CD4-positive, alpha-beta memory T cell (primary cell): Measurements from ENCODE around the gene NRN1L. TPM values are rescaled to one million over a fixed set of nuclear protein-coding genes. Genes with fewer than 3 reads are reported as not detected.

Experiments used
- CTCF ChIA-PET: fragments of 350-600 bp; sonication (Branson Sonifier 250); formaldehyde crosslinking; loops from one replicate; lab custom pipeline; 2021; ENCODE audit warnings: inconsistent platforms; ENCODE audit not compliant: partially characterized antibody; lab: Charles Lee
- POLR2A ChIA-PET: fragments of 350-600 bp; sonication (Branson Sonifier 250); formaldehyde crosslinking; loops from one replicate; lab custom pipeline; 2021; ENCODE audit not compliant: partially characterized antibody; lab: Charles Lee
- DNase-seq, 5 donors: peaks; one replicate each; pipeline versions ENCODE4 v3.0.0 to v3.0.0-alpha.2; 2020 to 2022; ENCODE audit warnings: mixed read lengths in 1 of 5
- H3K27ac ChIP-seq: one replicate; pipeline ENCODE4 v1.7.0; 2013; ENCODE audit warnings: low read depth, low read length
- H3K27me3 ChIP-seq: 2 replicates; pipeline ENCODE4 v1.7.0; 2013; ENCODE audit warnings: mild to moderate bottlenecking, low read length, moderate library complexity; ENCODE audit not compliant: insufficient read depth
- H3K36me3 ChIP-seq: 2 replicates; pipeline ENCODE4 v1.7.0; 2013; ENCODE audit warnings: mild to moderate bottlenecking, low read length, moderate library complexity; ENCODE audit not compliant: insufficient read depth
- H3K4me1 ChIP-seq: 2 replicates; pipeline ENCODE4 v1.7.0; 2013; ENCODE audit warnings: mild to moderate bottlenecking, low read length, moderate library complexity; ENCODE audit not compliant: insufficient read depth
- H3K4me3 ChIP-seq, 2 donors: one replicate each; pipeline ENCODE4 v1.7.0; 2013; ENCODE audit warnings: low read length in 2 of 2, mild to moderate bottlenecking in 1 of 2
- H3K9me3 ChIP-seq, 2 donors: one replicate each; pipeline ENCODE4 v1.7.0; 2013; ENCODE audit warnings: low read length in 2 of 2, control low read depth in 1 of 2; ENCODE audit not compliant: control insufficient read depth in 1 of 2
- H3K27ac Mint-ChIP-seq, 7 donors: one replicate each; pipeline ENCODE4 v1.8.0; 2020 to 2021; ENCODE audit warnings: mixed read lengths in 7 of 7, mild to moderate bottlenecking in 6 of 7, inconsistent platforms in 3 of 7, moderate library complexity in 3 of 7
- H3K27me3 Mint-ChIP-seq, 2 donors: one replicate each; pipeline ENCODE4 v1.8.0; 2020 to 2021; ENCODE audit warnings: mixed read lengths in 2 of 2
- H3K36me3 Mint-ChIP-seq, 2 donors: one replicate each; pipeline ENCODE4 v1.8.0; 2020 to 2021; ENCODE audit warnings: mixed read lengths in 2 of 2, inconsistent platforms in 1 of 2, mild to moderate bottlenecking in 1 of 2
- H3K4me1 Mint-ChIP-seq, 4 donors: one replicate each; pipeline ENCODE4 v1.8.0; 2020 to 2021; ENCODE audit warnings: mixed read lengths in 4 of 4, mild to moderate bottlenecking in 1 of 4
- H3K4me3 Mint-ChIP-seq, 8 donors: one replicate each; pipeline ENCODE4 v1.8.0; 2020 to 2021; ENCODE audit warnings: mixed read lengths in 8 of 8, mild to moderate bottlenecking in 7 of 8, moderate library complexity in 6 of 8, inconsistent platforms in 3 of 8
- H3K9me3 Mint-ChIP-seq, 8 donors: one replicate each; pipeline ENCODE4 v1.8.0; 2020 to 2021; ENCODE audit warnings: mixed read lengths in 8 of 8, mild to moderate bottlenecking in 5 of 8, inconsistent platforms in 3 of 8, moderate library complexity in 1 of 8
- intact Hi-C: fragments of 100-400 bp; cut with micrococcal nuclease; formaldehyde crosslinking; loops from one replicate; pipeline ENCODE4 v1.15.1; 2023
- polyA plus RNA-seq, 2 donors: library from polyadenylated mRNA; unstranded; fragments of 300-500 nt; fragmentation: Illumina TruSeq; gene quantifications; one replicate each; pipeline ENCODE4 v1.2.3, GENCODE V29; 2021
- total RNA-seq, 2 experiments: library from RNA; stranded (reverse); gene quantifications; one replicate each; pipeline ENCODE4 v1.2.3, GENCODE V29; 2021

The NRN1L gene
- total and polyA plus RNA-seq, 4 experiments from 2014 or later, result 0.81 to 7.0 (median 3.4) TPM

DNA sequence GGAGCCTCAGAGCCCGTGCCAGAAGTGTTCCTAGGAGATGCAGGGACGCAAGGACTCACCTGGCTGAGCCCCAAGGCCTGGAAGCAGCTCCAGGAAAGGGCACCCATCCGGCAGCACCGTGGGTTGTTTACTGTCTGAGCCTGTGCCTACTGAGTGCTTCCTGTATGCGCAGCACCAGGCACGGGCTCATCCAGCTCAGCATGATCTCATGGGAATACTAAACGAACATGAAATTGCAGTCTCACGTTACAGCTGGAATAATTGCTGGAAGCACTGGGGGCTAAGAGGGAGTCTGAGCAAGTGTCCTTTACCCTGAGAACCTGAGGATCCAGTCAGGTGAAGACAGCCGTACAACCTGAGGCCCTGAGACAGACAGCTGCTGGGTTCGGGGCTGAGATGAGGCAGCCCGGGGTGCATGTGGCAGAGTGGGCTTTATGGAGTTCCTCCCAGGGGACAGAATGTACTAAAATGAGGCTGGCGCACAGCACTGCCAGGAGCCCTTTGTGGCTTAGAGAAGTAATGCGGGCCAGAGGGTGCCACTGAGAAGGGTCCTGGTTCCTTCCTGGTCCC is 41.6 kb downstream of the NRN1L start:
- no peak for DNase-seq
- Histone ChIP-seq H3K9me3 (no peaks in the 10 kb centered on the region), H3K4me1 (peaks cover 7% of the 10 kb centered on the region), H3K36me3 (peaks cover 34% of the 10 kb centered on the region), H3K27ac (no peak overlapping the region), H3K4me3 (no peak overlapping the region), H3K27me3 (no peaks in the 10 kb centered on the region)
- no peak overlapping the region for H3K4me3 Mint-ChIP-seq
- no peaks in the 10 kb centered on the region for H3K27me3 Mint-ChIP-seq
- ChIA-PET CTCF (interaction anchor here (0.6 to 8.8 kb wide), 10 partner anchors 9 to 411 kb away, joined by 3 to 61 read pairs (median 4); partner anchors contain the start of genes C16orf86, ENKD1 and NRN1L), POLR2A (interaction anchor here (2.0 kb wide), 1 partner anchor 9 kb away, joined by 9 read pairs; no protein-coding TSS in a partner anchor)
- peaks cover 0 to 36% of the 10 kb centered on the region in 2 donors for H3K36me3 Mint-ChIP-seq
- H3K4me1 Mint-ChIP-seq, result peaks cover 3 to 21% (median 6%) of the 10 kb centered on the region in 4 donors
- H3K27ac Mint-ChIP-seq, result peak overlapping the region in 3 of 7 donors; percentile 37 to 70 (median 42)
- no peaks in the 10 kb centered on the region for H3K9me3 Mint-ChIP-seq
- intact Hi-C loops, result no loop called here

DNA sequence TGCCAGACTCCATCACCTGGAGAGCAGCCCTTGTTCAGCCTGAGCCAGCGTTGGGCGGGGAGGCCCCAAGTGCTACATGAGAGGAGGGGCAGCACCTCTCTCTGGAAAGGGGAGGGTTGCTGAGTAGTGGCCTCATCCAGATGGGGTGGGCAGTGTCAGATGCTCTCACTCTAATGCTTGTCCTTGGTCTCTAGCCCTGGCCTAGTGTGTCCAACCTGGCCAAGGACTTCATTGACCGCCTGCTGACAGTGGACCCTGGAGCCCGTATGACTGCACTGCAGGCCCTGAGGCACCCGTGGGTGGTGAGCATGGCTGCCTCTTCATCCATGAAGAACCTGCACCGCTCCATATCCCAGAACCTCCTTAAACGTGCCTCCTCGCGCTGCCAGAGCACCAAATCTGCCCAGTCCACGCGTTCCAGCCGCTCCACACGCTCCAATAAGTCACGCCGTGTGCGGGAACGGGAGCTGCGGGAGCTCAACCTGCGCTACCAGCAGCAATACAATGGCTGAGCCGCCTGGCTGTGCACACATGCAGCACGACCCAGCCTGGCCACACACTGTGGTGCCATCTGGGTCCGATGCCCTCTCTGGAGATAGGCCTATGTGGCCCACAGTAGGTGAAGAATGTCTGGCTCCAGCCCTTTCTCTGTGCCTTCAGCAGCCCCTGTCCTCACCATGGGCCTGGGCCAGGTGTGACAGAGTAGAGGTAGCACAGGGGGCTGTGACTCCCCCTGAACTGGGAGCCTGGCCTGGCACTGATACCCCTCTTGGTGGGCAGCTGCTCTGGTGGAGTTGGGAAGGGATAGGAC is 42.7 kb downstream of the NRN1L start:
- Histone ChIP-seq H3K9me3 (no peaks in the 10 kb centered on the region), H3K27ac (no peak overlapping the region), H3K27me3 (no peaks in the 10 kb centered on the region), H3K36me3 (peaks cover 44% of the 10 kb centered on the region), H3K4me1 (peaks cover 7% of the 10 kb centered on the region), H3K4me3 (no peak overlapping the region)
- ChIA-PET POLR2A (interaction anchor here (1.6 to 2.0 kb wide), 3 partner anchors 8 to 34 kb away, joined by 5 to 10 read pairs (median 9); partner anchors contain the start of genes PSKH1 and PSMB10), CTCF (interaction anchor here (1.0 to 8.8 kb wide), 7 partner anchors 8 to 406 kb away, joined by 3 to 61 read pairs (median 7); partner anchors contain the start of gene NRN1L)
- no peaks in the 10 kb centered on the region for H3K27me3 Mint-ChIP-seq
- peaks cover 0 to 34% of the 10 kb centered on the region in 2 donors for H3K36me3 Mint-ChIP-seq
- peaks cover 3 to 15% (median 6%) of the 10 kb centered on the region in 4 donors for H3K4me1 Mint-ChIP-seq
- H3K9me3 Mint-ChIP-seq, result no peaks in the 10 kb centered on the region
- DNase-seq, result no peak
- no peak overlapping the region for H3K4me3 Mint-ChIP-seq
- peak overlapping the region in 1 of 7 donors; percentile 24 for H3K27ac Mint-ChIP-seq
- intact Hi-C loops, result no loop called here

DNA sequence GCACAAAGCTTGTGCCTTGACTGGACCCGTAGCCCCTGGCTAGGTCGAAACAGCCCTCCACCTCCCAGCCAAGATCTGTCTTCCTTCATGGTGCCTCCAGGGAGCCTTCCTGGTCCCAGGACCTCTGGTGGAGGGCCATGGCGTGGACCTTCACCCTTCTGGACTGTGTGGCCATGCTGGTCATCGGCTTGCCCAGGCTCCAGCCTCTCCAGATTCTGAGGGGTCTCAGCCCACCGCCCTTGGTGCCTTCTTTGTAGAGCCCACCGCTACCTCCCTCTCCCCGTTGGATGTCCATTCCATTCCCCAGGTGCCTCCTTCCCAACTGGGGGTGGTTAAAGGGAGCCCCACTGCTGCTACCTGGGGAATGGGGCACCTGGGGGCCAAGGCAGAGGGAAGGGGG is 43.5 kb downstream of the NRN1L start:
- H3K9me3 ChIP-seq, result no peaks in the 10 kb centered on the region
- peaks cover 7% of the 10 kb centered on the region for H3K4me1 ChIP-seq
- DNase-seq, result peak in 1 of 5 donors; percentile 24
- Mint-ChIP-seq H3K4me1 (peaks cover 3 to 15% (median 6%) of the 10 kb centered on the region in 4 donors), H3K36me3 (peaks cover 0 to 36% of the 10 kb centered on the region in 2 donors), H3K4me3 (no peak overlapping the region), H3K9me3 (no peaks in the 10 kb centered on the region), H3K27me3 (no peaks in the 10 kb centered on the region), H3K27ac (peak overlapping the region in 6 of 7 donors; percentile 22 to 75 (median 69))
- no peak overlapping the region for H3K4me3 ChIP-seq
- H3K36me3 ChIP-seq, result peaks cover 45% of the 10 kb centered on the region
- intact Hi-C loops, result loop anchor here (1.0 to 2.0 kb wide), 4 partner anchors 45 to 407 kb away; partner anchors contain the start of gene THAP11
- CTCF ChIA-PET, result interaction anchor here (1.0 to 8.8 kb wide), 13 partner anchors 9 to 407 kb away, joined by 3 to 61 read pairs (median 5); partner anchors contain the start of genes EDC4 and NRN1L
- POLR2A ChIA-PET, result interaction anchor here (0.9 to 1.7 kb wide), 3 partner anchors 9 to 255 kb away, joined by 3 to 10 read pairs (median 5); partner anchors contain the start of genes PSKH1 and PSMB10
- H3K27me3 ChIP-seq, result no peaks in the 10 kb centered on the region
- no peak overlapping the region for H3K27ac ChIP-seq

DNA sequence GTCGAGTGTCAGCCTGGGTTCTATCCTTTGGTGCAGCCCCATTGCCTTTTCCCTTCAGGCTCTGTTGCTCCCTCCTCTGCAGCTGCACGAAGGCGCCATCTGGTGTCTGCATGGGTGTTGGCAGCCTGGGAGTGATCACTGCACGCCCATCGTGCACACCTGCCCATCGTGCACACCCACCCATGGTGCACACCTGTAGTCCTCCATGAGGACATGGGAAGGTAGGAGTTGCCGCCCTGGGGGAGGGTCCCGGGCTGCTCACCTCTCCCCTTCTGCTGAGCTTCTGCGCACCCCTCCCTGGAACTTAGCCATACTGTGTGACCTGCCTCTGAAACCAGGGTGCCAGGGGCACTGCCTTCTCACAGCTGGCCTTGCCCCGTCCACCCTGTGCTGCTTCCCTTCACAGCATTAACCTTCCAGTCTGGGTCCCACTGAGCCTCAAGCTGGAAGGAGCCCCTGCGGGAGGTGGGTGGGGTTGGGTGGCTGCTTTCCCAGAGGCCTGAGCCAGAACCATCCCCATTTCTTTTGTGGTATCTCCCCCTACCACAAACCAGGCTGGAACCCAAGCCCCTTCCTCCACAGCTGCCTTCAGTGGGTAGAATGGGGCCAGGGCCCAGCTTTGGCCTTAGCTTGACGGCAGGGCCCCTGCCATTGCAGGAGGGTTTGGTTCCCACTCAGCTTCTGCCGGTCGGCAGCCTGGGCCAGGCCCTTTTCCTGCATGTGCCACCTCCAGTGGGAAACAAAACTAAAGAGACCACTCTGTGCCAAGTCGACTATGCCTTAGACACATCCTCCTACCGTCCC is 44.1 kb downstream of the NRN1L start:
- H3K27ac ChIP-seq, result no peak overlapping the region
- intact Hi-C loops, result loop anchor here (1.0 to 2.0 kb wide), 4 partner anchors 45 to 408 kb away; partner anchors contain the start of gene THAP11
- H3K27ac Mint-ChIP-seq, result peak overlapping the region; percentile 22 to 74 (median 69)
- H3K27me3 ChIP-seq, result no peaks in the 10 kb centered on the region
- no peaks in the 10 kb centered on the region for H3K9me3 ChIP-seq
- H3K36me3 ChIP-seq, result peaks cover 43% of the 10 kb centered on the region
- H3K9me3 Mint-ChIP-seq, result no peaks in the 10 kb centered on the region
- H3K4me1 Mint-ChIP-seq, result peaks cover 3 to 16% (median 8%) of the 10 kb centered on the region in 4 donors
- no peaks in the 10 kb centered on the region for H3K27me3 Mint-ChIP-seq
- H3K4me3 Mint-ChIP-seq, result no peak overlapping the region
- ChIA-PET CTCF (interaction anchor here (0.7 to 8.8 kb wide), 16 partner anchors 9 to 407 kb away, joined by 3 to 61 read pairs (median 4); partner anchors contain the start of genes EDC4 and NRN1L), POLR2A (interaction anchor here (0.9 to 1.7 kb wide), 5 partner anchors 8 to 256 kb away, joined by 3 to 10 read pairs (median 5); partner anchors contain the start of genes PSKH1 and PSMB10)
- peaks cover 7% of the 10 kb centered on the region for H3K4me1 ChIP-seq
- peak; percentile 70 to 75 (median 72) for DNase-seq
- peaks cover 2 to 35% of the 10 kb centered on the region in 2 donors for H3K36me3 Mint-ChIP-seq
- no peak overlapping the region for H3K4me3 ChIP-seq

DNA sequence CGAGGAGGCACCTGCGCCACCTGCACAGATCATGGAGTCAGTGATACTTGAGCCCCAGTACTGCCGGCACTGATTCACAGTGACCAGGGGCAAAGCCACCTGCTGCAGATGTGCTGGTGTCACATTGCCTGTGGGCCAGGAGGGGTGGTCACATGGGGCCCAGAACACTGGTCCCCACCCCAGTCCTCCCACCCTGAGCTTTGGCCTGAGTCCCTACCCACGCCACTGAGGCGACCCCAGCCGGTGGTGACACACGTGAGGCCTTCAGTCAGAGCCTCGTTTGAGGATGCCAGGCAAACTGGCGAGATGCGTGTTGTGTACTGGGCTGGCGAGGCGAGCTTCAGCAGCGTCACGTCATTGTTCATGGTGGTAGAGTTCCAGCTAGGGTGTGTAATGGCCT is 45.5 kb downstream of the NRN1L start:
- Mint-ChIP-seq H3K4me1 (peaks cover 6 to 28% (median 17%) of the 10 kb centered on the region in 4 donors), H3K27me3 (no peaks in the 10 kb centered on the region), H3K27ac (no peak overlapping the region), H3K36me3 (peaks cover 9 to 40% of the 10 kb centered on the region in 2 donors), H3K9me3 (no peaks in the 10 kb centered on the region), H3K4me3 (no peak overlapping the region)
- ChIA-PET POLR2A (interaction anchor here (1.6 kb wide), 1 partner anchor 47 kb away, joined by 5 read pairs; no protein-coding TSS in a partner anchor), CTCF (interaction anchor here (2.7 to 8.8 kb wide), 3 partner anchors 46 to 409 kb away, joined by 9 to 61 read pairs (median 30); partner anchors contain the start of gene NRN1L)
- H3K9me3 ChIP-seq, result no peaks in the 10 kb centered on the region
- no peak for DNase-seq
- no peak overlapping the region for H3K4me3 ChIP-seq
- H3K4me1 ChIP-seq, result peaks cover 15% of the 10 kb centered on the region
- H3K27me3 ChIP-seq, result no peaks in the 10 kb centered on the region
- no peak overlapping the region for H3K27ac ChIP-seq
- intact Hi-C loops, result no loop called here
- H3K36me3 ChIP-seq, result peaks cover 54% of the 10 kb centered on the region

DNA sequence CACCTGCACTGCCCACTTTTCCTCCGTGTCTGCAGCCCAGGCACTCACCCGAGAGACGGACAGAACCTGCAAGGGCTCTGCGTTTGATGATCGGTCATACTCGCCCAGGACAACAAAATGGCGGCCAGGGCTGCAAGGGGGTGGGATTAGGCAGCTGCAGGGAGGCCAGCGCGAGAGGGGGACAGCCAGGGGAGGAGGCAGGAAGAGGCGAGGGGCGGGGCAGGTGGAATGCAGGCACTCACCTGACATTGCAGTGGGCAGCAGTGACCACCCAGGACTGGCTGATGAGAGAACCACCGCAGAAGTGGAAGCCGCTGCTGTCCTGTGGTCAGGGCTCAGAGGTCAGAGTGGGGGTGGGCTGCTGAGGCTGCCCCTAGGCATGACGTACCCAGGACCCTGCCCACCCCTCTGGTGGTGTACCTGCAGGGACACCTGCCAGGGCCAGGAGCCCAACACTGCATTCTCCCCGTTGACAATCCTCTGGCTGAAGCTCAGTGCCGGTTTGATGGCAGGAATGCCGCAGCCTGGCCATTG is 46.1 kb downstream of the NRN1L start:
- Histone ChIP-seq H3K36me3 (peaks cover 56% of the 10 kb centered on the region), H3K4me1 (peaks cover 18% of the 10 kb centered on the region), H3K27ac (no peak overlapping the region), H3K4me3 (no peak overlapping the region), H3K27me3 (no peaks in the 10 kb centered on the region), H3K9me3 (no peaks in the 10 kb centered on the region)
- ChIA-PET POLR2A (interaction anchor here (1.0 to 1.4 kb wide), 3 partner anchors 38 to 48 kb away, joined by 3 to 6 read pairs (median 3); partner anchors contain the start of gene PSKH1), CTCF (interaction anchor here (0.7 to 8.8 kb wide), 4 partner anchors 47 to 409 kb away, joined by 3 to 61 read pairs (median 20); partner anchors contain the start of gene NRN1L)
- peaks cover 14 to 45% of the 10 kb centered on the region in 2 donors for H3K36me3 Mint-ChIP-seq
- intact Hi-C loops, result no loop called here
- H3K27me3 Mint-ChIP-seq, result no peaks in the 10 kb centered on the region
- H3K27ac Mint-ChIP-seq, result peak overlapping the region in 1 of 7 donors; percentile 35
- no peak for DNase-seq
- H3K4me1 Mint-ChIP-seq, result peaks cover 9 to 33% (median 22%) of the 10 kb centered on the region in 4 donors
- no peak overlapping the region for H3K4me3 Mint-ChIP-seq
- H3K9me3 Mint-ChIP-seq, result peaks cover 0 to under 1% (median 0%) of the 10 kb centered on the region in 8 donors
